IPS-NIHi7 (cell line): Measurements from ENCODE around the gene PTGIS.
"Not testable (repeated sequence)": the region's sequence is repeated elsewhere in the genome, so short reads cannot be mapped to it uniquely, and the experiment has no call there.

ENCODE experiments used
- DNase-seq: peaks from one replicate; pipeline ENCODE4 v3.0.0; 2012; ENCODE audit warnings: mixed read lengths; ENCODE audit errors: extremely low spot score

PTGIS gene

DNA sequence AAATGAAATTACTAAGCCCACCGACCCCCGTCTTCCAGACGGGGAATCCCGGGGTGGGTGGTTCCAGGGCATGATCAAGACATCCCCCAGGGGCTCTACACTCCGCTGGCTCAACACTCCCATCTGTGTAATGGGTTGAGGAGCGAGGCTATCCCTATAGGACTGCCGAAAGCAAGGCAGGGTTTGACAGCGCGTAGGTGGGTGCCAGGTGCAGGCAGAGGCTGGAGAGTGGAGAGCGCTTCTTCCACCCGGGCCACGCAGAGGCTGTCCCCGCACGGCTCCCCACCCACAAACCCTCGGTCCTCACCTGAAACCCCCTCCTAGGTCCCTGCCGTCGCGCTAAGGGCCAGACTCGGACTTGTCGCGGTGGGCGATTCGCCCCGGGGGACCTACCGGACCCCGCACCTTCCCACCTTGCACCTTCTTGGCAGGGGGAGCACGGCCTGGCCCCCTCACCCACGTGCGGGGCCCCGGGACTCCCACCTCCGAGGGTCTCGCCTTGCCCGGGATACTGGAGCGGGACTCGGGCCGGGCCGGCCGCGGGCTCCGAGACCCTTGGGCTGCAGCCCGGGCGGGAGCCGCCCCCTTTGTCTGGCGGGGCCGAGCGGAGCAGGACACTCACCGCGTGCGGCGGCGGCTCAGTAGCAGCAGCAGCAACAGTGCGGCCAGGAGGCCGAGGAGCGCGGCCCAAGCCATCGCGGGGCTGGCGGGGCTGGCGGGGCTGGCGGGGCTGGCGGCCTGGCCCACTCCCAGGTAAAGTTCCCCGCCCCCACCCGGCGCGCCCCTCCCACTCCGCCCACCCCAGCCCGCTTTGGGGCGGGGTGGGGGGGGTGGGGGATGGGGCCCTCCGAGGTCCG is at the start of gene PTGIS:
PTGIS (minus strand) TSS at position 717 of the 857 bp plus-strand sequence; CDS start at position 696, 21 bp downstream.
- DNase-seq, result peak; percentile 71

- not testable (repeated sequence) for DNase-seq
Observed at GRCh38 chr20:49617394-49617793, 49.5 kb upstream of the PTGIS start.

DNA sequence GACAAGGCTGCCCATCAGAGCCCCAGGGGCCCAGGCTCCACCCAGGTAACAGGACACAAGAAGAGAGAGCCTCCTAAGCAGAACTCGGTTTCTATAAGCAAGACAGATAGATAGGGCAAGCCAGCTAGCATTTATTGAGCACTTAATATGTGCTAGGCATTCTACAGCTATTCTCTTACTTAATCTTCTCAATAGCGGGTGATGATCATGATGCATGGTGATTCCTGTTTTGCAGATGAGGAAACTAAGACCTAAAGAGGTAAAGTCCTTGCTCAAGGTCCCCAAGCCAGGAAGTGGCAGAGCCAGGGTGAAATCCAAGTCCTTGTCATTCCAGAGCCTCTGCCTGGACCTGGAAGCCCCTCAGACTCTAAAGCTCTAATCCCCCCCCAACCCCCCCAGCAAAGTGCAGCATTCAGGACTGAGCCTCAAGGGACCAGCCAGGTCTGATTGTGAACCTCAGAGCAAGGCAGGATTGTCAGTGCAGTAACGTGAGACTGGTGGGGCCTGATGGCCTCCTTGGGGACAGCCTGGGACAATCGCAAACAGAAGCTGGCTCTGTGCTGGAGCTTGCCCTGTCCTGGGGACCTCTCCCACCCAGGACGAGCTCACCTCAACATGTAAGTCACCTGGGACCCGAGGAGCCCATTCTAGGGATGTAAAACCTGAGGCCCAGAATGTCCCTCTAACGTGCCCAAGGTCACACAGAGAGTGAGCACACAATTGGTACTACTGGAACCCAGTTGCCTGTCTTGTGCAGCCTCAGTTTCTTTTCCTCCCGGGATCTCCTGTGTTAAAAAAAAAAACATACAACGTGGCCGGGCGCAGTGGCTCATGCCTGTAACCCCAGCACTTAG is 48.4 kb upstream of the PTGIS start:
- DNase-seq, result no peak

DNA sequence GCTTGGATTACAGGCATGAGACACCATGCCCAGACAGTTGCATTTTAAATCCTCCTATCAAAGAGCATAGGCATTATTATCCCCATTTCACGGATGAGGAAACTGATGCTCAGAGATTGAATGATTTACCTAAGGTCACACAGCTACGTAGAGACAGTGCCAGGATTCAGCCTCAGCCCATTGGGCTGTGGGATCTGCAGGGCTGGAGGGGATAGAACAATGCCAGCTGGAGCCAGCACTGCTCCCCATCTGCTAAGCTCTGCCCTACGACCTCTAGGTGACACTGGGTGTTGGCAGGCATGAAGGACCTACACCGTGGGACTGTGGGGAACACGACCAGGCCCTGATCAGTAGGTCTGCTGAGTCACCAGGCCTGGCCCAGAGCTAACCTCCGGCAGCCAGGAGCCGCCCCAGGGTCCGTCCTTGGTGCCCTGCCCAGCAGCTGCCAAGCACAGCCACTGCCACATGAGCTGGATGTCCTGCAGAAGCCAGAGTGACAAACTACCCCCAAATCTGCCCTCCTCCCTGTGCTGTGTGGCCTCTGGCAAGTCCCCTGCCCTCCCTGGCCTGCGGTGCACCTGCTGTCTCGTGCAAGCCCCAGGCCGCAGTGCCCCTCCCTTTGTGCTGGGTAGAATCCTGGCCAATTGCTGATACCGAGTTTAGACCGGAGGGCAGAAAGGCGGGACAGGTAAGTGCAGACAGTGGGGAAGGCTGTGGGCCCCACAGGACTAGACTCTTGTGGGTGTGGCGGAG is 47.6 kb upstream of the PTGIS start:
- no peak for DNase-seq

GRCh38 chr20:49615051-49615400 is 47.1 kb upstream of the PTGIS start:
- DNase-seq, result not testable (repeated sequence)

DNA sequence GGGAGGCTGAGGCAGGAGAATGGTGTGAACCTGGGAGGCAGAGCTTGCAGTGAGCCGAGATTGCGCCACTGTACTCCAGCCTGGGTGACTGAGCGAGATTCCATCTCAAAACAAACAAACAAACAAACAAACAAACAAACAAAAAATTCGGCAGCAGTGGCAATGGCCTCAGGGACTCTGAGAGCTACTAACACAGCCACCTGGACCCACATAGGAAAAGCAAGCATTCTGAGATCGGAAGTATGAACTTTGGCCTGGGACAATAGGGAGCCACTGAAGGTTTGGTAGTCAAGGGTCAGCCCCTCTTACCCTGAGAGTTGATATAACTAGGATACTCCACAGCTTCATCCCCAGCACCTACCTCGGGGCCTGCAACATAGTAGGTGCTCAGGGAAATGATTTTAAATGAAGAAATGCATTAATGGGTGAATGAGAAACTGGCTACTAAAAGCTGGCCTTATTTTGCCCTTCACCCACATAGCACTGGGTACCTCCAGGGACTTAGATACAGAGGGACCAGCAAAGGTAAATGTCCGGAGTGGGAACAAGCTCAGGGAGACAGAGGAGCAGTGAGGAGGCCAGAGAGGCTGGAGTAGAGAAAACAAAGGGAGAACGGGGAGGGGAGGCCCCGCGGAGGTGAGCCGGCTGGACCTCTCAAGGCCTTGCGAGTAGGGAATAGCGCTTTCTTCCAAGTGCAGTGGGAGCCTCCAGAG is 46.6 kb upstream of the PTGIS start:
- no peak for DNase-seq

DNA sequence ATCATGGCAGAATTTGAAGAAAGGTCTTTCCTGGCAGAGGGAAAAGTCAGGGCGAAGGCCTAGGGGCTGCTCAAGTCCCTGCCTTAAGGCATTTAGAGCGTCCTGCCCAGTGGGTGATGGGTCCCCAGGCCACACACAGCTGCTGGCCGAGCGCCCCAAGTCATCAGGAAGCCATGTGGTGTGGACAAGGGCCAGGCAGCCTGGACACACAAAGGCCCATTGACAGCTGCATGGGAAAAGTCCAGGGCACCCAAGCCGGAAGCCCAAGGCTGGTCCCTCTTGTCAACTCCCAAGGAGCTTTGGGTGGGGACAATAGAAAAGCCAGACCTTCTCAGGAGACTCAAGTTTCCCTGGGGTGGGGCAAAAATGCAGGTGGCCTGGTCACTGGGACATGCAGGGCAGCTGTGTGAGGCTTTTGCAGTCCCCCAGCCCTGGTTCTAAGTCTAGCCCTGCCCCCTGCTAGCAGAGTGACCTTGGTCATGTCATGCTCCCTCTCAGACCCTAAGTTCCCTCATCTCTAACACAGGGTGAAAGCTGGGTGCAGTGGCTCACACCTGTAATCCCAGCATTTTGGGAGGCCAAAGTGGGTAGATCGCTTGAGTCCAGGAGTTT is 44.3 kb upstream of the PTGIS start:
- no peak for DNase-seq

DNA sequence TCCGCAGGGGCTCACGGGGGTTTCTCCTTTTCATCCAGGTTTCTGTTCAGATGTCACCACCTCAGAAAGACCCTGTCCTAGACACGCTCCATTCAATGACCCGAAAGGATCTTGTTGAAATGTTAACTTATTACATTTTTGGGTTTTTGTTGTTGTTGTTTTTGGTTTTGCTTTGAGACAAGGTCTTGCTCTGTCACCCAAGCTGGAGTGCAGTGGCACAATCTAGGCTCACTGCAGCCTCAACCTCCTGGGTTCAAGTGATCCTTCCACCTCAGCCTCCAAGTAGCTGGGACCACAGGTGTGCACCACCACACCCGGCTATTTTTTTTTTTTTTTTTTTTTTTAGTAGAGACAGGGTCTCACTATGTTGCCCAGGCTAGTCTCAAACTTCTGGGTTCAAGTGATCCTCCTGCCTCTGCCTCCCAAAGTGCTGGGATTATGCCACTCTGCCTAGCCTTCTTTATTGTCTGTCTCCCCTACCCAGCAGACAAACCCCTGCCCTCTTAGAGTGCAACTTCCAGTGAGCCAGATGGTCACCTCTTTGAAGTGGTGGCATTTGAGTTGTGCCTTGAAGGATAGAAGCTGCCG is 43.7 kb upstream of the PTGIS start:
- DNase-seq, result not testable (repeated sequence)

- peak; percentile 95 for DNase-seq
Observed at GRCh38 chr20:49610691-49611538, 43.0 kb upstream of the PTGIS start.

GRCh38 chr20:49608752-49609670 is 41.1 kb upstream of the PTGIS start:
- peak; percentile 85 for DNase-seq

DNA sequence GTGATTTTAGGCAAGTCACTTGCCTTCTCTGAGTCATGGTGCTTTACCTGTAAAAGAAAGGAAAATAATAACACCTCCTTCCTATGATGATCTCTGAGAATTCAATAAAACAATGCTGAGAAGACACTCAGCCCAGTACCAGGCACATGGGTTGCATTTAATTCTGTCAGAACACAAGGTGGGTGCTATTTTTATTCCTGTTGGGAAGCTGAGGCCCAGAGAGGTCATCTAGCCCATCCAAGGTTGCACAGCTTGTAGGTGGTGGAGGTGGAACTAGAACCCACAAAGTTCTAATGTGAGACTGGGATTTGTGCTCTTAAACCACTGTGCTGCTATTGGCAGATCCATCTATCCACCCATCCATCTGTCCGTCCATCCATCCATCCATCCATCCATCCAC is 39.6 kb upstream of the PTGIS start:
- no peak for DNase-seq

DNA sequence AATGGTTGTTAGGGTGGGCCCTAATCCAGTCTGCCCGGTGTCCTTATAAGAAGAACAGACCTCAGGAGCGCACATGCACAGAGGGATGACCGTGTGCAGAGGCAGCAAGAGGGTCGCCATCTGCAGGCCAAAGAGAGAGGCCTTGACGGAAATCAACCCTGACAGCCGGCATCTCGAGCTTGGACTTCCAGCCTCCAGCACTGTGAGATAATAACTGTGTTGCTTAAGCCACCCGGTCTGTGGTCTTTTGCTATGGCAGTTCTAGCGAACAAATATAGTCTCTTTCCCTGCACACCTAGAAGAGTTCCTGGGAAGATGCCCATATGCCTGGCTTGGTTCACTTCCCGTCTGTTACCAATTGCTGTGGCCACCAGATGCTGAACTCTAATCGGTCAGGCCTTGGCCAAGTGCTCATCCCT is 35.3 kb upstream of the PTGIS start:
- peak; percentile 72 for DNase-seq

- DNase-seq, result no peak
Observed at GRCh38 chr20:49602345-49603208, 34.6 kb upstream of the PTGIS start.

DNA sequence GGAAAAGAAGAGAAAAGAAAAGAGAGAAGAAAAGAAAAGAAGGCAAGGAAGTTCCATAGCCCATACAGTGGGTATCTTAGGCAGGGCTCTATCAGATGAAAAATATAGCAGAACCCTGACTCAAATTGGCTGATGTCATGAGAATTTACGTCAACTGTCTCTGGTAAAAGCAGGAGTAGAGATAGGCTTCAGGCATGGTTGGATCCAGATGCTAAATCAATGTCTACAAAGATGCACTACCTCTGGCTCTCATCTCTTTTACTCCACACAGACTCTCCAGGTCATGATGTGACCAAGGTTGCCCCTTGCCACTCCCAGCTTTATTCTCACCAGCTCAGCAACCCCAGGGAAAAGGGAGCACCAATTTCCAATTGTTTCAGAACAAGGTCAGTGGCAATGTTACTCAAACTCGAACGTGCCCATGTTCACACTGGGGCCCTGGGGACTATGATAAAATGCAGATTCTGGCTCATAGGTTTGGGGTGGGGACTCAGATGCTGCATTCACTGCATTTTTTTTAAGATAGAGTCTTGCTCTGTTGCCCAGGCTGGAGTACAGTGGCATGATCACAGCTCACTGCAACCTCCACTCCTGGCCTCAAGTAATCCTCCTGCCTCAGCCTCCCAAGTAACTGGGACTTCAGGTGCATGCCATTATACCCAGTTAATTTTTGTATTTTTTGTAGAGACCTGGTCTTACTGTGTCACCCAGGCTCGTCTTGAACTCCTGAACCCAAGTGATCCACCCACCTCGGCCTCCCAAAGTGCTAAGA is 33.4 kb upstream of the PTGIS start:
- DNase-seq, result no peak

- DNase-seq, result no peak
Observed at GRCh38 chr20:49599746-49600113, 31.8 kb upstream of the PTGIS start.

DNA sequence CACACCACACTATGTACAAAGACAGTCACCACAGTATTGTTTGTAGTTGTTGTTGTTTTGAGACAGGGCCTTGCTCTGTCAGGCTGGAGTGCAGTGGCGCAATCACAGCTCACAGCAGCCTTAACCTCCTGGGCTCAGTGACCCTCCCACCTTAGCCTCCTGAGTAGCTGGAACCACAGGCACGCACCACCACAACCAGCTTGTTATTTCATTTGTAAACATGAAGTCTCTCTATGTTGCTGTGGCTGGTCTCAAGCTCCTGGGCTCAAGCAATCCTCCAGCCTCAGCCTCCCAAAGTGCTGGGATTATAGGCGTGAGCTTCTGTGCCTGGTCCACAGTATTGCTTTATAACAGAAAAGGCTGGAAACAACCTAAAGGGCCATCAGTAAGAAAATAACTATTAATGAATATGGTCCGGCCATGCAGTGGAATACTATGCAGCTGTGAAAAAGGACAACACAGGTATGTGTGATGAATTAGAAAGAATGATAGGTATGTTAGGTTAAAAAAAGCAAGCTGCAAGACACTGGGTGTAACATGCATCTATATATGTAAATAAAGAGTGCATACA is 30.0 kb upstream of the PTGIS start:
- no peak for DNase-seq
